ENCODE measurements around the gene DKKL1.
"Not testable (repeated sequence)": the region's sequence is repeated elsewhere in the genome, so short reads cannot be mapped to it uniquely, and the experiment has no call there.

Gene DKKL1

DNA sequence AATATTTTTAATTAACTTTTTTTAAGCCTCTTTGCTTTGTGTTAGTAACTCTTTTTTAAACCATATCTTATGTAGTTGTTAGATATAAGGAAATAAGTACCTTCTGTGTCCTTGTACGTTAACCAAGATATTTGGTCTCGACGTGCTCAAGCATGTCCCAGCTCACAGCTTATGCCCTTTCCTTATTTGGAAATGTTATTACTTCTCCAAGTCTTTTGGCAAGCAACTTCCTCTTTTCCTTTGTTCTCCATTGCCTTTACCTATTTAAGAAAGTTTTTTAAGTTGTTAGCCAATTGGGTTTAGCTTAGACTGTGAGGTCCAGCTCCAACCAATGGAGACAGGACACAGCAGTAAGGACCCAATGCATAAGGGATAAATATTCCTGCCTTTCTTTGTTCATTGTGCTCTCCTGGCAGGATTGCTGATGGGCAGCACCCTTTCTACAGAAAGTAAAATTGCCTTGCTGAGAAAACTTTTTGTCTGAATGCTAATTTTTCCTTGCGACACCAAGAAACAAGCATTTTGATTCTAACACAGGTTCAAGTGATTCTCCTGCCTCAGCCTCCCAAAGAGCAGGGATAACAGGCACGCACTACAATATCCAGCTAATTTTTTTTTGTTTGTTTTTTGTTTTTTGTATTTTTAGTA is 5.2 kb downstream of the DKKL1 start:
- no peak for DNase-seq (ENCODE audit: low spot score)
- TF ChIP-seq, protein P1, sequence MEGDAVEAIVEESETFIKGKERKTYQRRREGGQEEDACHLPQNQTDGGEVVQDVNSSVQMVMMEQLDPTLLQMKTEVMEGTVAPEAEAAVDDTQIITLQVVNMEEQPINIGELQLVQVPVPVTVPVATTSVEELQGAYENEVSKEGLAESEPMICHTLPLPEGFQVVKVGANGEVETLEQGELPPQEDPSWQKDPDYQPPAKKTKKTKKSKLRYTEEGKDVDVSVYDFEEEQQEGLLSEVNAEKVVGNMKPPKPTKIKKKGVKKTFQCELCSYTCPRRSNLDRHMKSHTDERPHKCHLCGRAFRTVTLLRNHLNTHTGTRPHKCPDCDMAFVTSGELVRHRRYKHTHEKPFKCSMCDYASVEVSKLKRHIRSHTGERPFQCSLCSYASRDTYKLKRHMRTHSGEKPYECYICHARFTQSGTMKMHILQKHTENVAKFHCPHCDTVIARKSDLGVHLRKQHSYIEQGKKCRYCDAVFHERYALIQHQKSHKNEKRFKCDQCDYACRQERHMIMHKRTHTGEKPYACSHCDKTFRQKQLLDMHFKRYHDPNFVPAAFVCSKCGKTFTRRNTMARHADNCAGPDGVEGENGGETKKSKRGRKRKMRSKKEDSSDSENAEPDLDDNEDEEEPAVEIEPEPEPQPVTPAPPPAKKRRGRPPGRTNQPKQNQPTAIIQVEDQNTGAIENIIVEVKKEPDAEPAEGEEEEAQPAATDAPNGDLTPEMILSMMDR (IDR thresholded peaks at IDR 0.05; ENCODE audit: extremely low read depth, missing control alignments) = no peak

- no peak for DNase-seq (ENCODE audit: low spot score)
- TF ChIP-seq, protein P1 (IDR thresholded peaks at IDR 0.05; ENCODE audit: extremely low read depth, missing control alignments) = no peak
These were observed 7.5 kb downstream of the DKKL1 start for GRCh38 chr19:49371184-49371583.

DNA sequence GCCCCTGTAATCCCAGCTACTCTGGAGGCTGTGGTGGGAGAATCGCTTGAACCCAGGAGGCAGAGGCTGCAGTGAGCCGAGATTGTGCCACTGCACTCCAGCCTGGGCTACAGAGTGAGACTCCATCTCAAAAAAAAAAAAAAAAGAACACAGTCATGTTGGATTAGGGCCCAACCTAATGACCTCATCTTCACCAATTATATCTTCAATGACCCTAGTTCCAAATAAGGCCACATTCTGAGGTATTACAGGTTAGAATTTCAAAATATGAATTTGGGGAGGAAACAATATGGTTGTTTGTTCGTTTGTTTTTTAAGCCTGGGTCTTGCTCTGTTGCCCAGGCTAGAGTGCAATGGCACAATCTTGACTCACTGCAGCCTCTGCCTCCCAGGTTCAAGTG is 9.5 kb downstream of the DKKL1 start:
- DNase-seq (ENCODE audit: low spot score) = not testable (repeated sequence)

- TF ChIP-seq, protein P1 (IDR thresholded peaks at IDR 0.05; ENCODE audit: extremely low read depth, missing control alignments) = no peak
- no peak for DNase-seq (ENCODE audit: low spot score)
These were observed 11.2 kb downstream of the DKKL1 start for GRCh38 chr19:49374665-49375434.

DNA sequence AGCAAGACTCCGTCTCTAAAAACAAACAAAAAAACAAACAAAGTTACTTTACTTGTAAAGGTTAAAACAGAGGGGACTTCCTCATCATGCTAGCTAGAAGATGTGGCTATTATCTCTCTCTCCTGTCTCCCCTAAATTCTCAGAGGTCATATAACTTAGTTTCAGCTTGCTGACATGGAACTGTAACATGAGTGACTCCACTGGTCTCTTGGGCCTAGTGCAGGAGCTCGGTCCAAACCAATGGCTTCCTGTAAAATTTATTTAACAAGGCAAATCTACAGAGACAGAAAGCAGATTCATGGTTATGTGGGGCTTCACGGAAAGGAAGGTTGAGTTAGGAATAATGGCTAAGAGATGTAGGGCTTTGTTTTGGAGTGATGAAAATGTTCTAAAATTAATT is 14.8 kb downstream of the DKKL1 start:
- no peak for DNase-seq (ENCODE audit: low spot score)
- TF ChIP-seq, protein P1 (IDR thresholded peaks at IDR 0.05; ENCODE audit: extremely low read depth, missing control alignments) = no peak

- TF ChIP-seq, protein P1 (IDR thresholded peaks at IDR 0.05; ENCODE audit: extremely low read depth, missing control alignments) = no peak
- no peak for DNase-seq (ENCODE audit: low spot score)
These were observed 16.7 kb downstream of the DKKL1 start for GRCh38 chr19:49380391-49380790.

GRCh38 chr19:49382639-49383038 is 19.0 kb downstream of the DKKL1 start:
- TF ChIP-seq, protein P1 (IDR thresholded peaks at IDR 0.05; ENCODE audit: extremely low read depth, missing control alignments) = no peak
- no peak for DNase-seq (ENCODE audit: low spot score)
